Amygdala (tissue), 56 donors: ENCODE data around the gene PPP1R26.
"Not testable (repeated sequence)": the region's sequence is repeated elsewhere in the genome, so short reads cannot be mapped to it uniquely, and the experiment has no call there.

ENCODE experiments used
- DNase-seq, 56 donors: peaks; one replicate each; lab custom pipeline; 2025; lab: John Stamatoyannopoulos, UW

The PPP1R26 gene

GRCh38 chr9:135456436-135457104, 23.0 kb upstream of the PPP1R26 start:
- no peak for DNase-seq

GRCh38 chr9:135458478-135458877, 21.1 kb upstream of the PPP1R26 start:
- not testable (repeated sequence) for DNase-seq

DNA sequence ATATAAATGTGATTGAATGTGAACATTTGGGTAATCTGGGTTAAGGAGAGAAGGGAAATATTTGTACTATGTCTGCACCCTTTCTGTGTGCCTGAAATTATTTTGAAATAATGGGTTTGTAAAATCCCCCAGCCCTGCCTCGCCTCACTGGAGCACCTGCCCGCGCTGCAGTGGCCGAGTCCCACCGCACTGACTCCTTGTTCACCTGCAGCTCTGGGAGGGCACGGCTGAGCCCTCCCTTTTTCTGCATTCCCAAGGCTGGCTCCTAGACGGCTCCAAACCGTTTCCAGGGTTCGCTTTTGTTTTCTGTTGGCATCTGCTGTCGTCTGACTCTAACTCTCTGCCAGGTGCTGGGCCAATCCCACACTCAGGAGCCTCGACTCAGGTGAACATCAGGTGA, 17.6 kb upstream of the PPP1R26 start:
- no peak for DNase-seq

- no peak for DNase-seq
Measured at GRCh38 chr9:135463140-135463539, 16.4 kb upstream of the PPP1R26 start.

DNA sequence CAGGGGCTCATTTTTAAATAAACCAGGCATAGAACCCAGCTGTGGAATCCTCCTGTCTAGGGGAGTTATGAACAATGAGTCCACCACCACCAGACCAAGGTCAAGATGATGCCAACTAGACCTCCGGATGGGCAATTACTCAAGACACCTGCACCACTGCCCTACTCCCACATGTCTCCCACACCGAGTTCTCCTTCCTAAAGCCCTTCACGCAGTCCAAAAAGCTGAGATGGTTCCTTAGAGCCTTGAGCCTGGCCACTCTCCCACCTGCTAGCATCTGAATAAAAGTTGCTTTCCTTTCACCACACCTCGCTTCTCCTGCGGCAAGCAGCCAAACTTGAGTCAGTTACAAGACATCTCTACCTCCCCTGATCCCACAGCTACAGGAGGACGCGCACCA, 15.4 kb upstream of the PPP1R26 start:
- no peak for DNase-seq

- DNase-seq = no peak
Measured at GRCh38 chr9:135468854-135469521, 10.6 kb upstream of the PPP1R26 start.

GRCh38 chr9:135471791-135472640, 7.6 kb upstream of the PPP1R26 start:
- DNase-seq = no peak

- DNase-seq = no peak
Measured at GRCh38 chr9:135473972-135474543, 5.5 kb upstream of the PPP1R26 start.

GRCh38 chr9:135474915-135475314, 4.7 kb upstream of the PPP1R26 start:
- DNase-seq = peak in 18 of 56 donors; percentile 2 to 48 (median 30)

DNA sequence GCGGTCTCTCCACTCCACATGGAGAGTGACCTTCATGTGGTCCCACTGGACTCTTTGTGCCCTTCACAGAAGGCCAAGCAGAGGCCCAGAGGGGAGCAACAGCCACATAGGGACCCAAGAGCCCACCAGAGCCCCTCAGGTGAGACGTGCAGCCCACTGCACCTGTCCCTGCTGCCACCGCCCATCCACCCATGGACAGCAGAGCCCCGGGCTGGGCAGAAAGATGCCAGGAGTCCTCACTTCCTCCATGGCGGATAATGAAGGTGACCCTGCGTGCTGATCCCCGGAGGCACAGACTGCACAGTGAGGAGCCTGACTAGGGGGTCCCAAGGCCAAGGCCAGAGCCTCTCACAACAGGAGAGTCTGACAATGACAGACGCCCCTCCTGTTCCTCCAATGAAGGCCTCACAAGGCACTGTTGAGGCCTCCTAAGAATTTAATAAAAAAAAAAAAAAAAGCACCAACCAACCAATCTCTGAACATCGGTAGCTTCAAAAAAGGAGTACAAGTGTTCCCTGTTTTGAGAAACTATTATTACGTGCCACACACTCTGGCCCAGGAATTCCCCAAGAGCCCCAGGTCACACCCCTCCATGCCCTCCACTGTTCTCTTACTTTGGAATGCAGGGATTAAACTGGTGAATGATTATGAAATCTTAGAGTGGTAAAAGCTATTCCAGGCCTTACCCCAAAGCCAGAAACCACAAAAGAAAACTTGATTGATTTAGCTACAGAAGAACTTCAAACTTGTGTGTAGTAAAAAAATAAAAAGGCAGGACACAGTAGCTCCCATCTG, 2.8 kb upstream of the PPP1R26 start:
- DNase-seq = no peak

DNA sequence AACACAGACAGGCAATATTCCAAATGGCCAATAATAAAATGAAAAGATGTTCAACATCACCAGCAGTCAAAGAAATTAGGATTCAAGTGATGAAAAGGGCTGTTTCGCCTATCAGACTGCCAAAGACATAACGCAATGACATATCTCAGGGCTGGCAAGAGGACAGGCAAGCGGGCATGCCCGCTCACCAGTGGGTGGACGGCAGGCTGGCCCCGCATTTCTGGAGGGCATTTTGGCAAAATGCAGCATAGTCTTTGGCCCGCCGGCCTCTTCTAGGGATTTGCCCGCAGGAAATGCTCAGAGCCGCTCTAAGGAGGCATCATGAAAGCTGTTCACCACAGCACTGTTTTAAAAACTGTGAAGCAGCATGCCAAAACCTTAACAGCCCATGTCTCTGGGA, 1.4 kb upstream of the PPP1R26 start:
- peak in 4 of 56 donors; percentile 6 to 14 (median 11) for DNase-seq

DNA sequence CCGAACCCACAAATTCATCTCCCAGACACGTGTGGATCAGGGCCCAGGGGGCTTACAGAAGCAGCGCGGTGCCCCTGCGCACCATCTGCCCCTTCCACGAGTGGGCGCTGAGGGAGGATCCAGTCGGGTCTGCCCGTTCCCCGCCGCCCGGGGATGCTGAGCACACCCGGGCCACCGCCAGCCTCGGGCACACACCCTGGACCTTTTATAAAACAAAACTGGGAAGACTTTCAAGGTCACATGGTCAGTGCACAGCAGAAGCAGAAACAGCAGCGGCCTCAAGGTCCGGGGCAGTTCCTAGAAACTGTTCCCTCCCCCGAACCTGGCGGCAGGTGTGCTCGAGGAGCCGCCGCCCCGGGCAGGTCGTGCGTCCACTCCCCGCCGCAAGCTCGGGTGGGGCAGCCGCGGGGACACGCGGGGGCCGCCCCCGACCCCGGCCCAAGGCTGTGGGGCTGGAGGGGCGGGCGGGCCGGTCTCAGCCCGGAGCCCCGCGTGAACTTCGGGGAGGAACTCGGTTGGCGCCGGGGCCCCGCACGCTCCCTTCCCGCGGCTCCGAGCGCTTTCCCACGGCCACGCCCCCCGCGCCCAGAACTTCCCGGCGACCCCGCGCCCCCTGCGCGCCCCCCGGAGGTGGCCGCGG, 633 bp upstream of the PPP1R26 start:
- DNase-seq = peak in 26 of 56 donors; percentile 7 to 56 (median 28)

DNA sequence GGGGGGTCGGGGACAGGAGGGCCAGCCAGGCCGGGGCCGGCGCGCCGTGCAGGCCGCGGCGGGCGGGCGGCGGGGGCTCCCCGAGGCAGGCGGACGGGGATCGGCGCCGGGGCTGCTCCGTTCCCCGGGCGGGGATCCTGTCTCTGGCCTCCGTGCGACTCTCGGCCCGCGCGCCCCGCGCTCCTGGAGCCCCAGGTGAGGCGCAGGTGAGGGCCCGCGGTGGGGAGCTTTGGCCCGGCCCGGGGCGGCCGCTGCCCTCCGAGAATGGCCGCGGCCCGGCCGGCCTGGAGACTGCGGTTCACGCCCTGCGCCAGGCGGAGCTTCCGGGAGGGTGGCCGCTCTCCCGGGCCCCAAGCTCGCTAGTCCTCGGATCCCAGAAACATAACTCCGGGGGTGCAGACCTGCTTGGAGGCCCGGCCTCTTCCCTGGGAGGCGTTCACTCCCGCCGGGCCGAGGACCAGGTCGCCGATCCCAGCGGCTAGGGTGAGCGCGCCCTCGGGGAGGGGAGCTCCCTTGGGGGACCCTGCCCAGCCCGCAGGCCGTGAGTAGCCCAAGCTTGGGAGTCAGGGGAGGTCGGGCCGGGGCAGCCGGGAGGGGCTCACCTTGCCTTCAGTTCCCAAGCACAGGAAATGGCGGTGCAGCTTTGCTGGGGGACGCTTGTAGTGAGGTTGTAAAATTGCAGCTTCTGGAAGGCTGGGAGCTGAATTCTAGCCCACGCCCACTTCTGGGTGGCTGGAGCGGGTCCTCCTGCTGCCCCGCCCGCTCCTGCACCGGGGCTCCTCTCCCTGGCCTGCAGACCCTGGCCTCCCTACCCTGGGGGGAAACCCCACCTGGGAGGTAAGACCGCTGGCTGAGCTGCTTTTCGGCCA, 723 bp downstream of the PPP1R26 start:
- peak in 12 of 56 donors; percentile 8 to 48 (median 18) for DNase-seq

- no peak for DNase-seq
Measured at GRCh38 chr9:135480940-135481310, 1.3 kb downstream of the PPP1R26 start.

DNA sequence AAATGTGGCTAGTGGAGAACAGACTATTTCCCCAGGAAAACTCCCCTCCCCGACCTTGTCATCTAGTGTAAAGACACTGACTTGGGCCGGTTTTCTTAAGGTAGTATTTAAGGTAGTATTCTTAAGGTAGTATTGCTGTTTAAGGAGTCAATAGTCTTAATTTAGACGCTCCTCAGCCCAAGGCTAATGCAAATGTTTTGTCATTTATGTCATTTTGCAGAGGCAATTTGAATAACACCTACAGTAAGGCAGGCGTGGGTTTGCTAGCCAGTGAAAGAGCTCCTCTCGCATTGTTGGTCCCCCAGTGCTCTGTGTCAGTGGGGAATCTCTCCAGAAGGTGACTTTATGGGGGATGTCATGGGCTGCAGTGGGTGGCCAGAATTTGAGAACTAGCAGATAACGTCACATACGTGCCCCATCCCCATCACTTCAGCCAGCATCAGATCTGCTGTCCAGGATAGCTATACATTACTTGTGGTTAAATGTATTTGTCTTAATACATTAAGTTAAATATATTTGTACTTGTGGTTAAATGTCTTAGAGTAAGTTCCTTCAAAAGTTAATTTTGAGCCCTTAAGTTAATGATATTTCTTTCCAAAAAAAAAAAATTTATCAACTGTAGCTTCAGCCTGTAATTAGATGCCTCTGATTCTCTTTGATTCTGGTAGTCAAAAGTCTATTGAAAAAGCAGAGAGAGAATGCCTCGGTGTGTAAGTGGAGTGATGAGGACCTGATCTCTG, 2.6 kb downstream of the PPP1R26 start:
- no peak for DNase-seq

- DNase-seq = no peak
Measured at GRCh38 chr9:135484460-135485277, 5.1 kb downstream of the PPP1R26 start.

DNA sequence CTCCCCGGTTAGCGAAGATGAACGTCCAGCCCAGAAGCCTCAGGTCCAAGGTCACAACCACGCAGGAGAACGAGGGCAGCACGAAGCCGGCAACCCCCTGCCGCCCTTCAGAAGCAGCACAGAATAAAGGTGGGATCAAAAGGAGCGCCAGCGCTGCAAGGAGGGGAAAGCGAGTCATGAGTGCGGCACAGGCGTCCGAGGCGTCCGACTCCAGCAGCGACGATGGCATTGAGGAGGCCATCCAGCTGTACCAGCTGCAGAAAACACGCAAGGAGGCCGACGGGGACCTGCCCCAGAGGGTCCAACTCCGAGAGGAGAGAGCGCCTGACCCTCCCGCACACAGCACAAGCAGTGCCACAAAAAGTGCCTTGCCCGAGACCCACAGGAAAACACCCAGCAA, 5.8 kb downstream of the PPP1R26 start:
- DNase-seq = no peak
